Vagina (tissue), 2 donors: ENCODE results near the gene PRSS36. TPM values are rescaled to one million over a fixed set of nuclear protein-coding genes. Genes with fewer than 3 reads are reported as not detected.
"Not testable (repeated sequence)": the region's sequence is repeated elsewhere in the genome, so short reads cannot be mapped to it uniquely, and the experiment has no call there.

Source experiments
- DNase-seq, 2 donors: peaks; one replicate each; pipeline ENCODE4 v3.0.0-alpha.2; 2017; ENCODE audit errors: extremely low spot score in 2 of 2
- H3K27ac ChIP-seq: fragments of 200-600 bp; sonication (generic); one replicate; pipeline ENCODE4 v1.5.1; 2019
- H3K27me3 ChIP-seq: fragments of 200-600 bp; sonication (generic); one replicate; pipeline ENCODE4 v1.5.1; 2019
- H3K36me3 ChIP-seq, 2 donors: fragments of 200-600 bp; sonication (generic); one replicate each; pipeline ENCODE4 v1.5.1; 2017 to 2019
- H3K4me1 ChIP-seq: fragments of 200-600 bp; sonication (generic); one replicate; pipeline ENCODE4 v1.5.1; 2019
- H3K4me3 ChIP-seq, 2 donors: fragments of 200-600 bp; sonication (generic); 1 replicate in 1 of 2; 2 replicates in 1 of 2; pipeline ENCODE4 v1.5.1; 2016 to 2019
- H3K9me3 ChIP-seq: fragments of 200-600 bp; sonication (generic); one replicate; pipeline ENCODE4 v1.5.1; 2019
- CTCF ChIP-seq, 3 experiments: fragments of 450-650 bp in 2 of 3; fragments of 200-600 bp in 1 of 3; sonication (generic) in 1 of 3; IDR thresholded peaks; one replicate each; pipeline ENCODE4 v1.5.1; 2017 to 2019; ENCODE audit warnings: antibody characterized with exemption in 3 of 3, mild to moderate bottlenecking in 2 of 3, moderate library complexity in 2 of 3
- POLR2A ChIP-seq, 2 donors: fragments of 450-650 bp; IDR thresholded peaks; one replicate each; pipeline ENCODE4 v1.6.1; 2017; ENCODE audit warnings: antibody characterized with exemption in 2 of 2, mild to moderate bottlenecking in 2 of 2, moderate library complexity in 2 of 2
- POLR2AphosphoS5 ChIP-seq, 2 donors: sonication (generic); formaldehyde crosslinking; IDR thresholded peaks; one replicate each; pipeline ENCODE4 v1.9.0; 2017; ENCODE audit warnings: antibody characterized with exemption in 2 of 2, mild to moderate bottlenecking in 2 of 2, low read depth in 1 of 2; ENCODE audit not compliant: insufficient read depth in 1 of 2
- intact Hi-C: fragments of 100-400 bp; cut with DNase I; formaldehyde crosslinking; loops from one replicate; pipeline ENCODE4 v1.15.1; 2023
- total RNA-seq: library from RNA; depleted of rRNA; stranded (reverse); fragments of >200 nt; gene quantifications from one replicate; pipeline ENCODE4 v1.2.3, GENCODE V29; 2016

Gene PRSS36
- 1.2 TPM for total RNA-seq

GRCh38 chr16:31149894-31150890, at the start of gene PRSS36:
TSS of gene PRSS36 (minus strand) at chr16:31150066. CDS start at chr16:31150035, 31 bp downstream.
- no peaks in the 10 kb centered on the region for H3K36me3 ChIP-seq
- H3K27ac ChIP-seq, result no peak within 1 kb of the TSS
- H3K4me3 ChIP-seq, result no peak within 1 kb of the TSS
- TF ChIP-seq POLR2AphosphoS5 (IDR thresholded peaks at IDR 0.05; ENCODE audit: insufficient read depth in 1 of 2, low read depth in 1 of 2), result no peak
- no peak for TF ChIP-seq POLR2A (IDR thresholded peaks at IDR 0.05)
- peak in 1 of 2 donors; percentile 71 for DNase-seq
- no peaks in the 10 kb centered on the region for H3K9me3 ChIP-seq
- H3K27me3 ChIP-seq, result no peaks in the 10 kb centered on the region
- peaks cover 4% of the 10 kb centered on the region for H3K4me1 ChIP-seq
- intact Hi-C loops, result loop anchor here (10.0 kb wide), 1 partner anchor 65 kb away; the partner anchor contains the start of gene PRSS53

DNA sequence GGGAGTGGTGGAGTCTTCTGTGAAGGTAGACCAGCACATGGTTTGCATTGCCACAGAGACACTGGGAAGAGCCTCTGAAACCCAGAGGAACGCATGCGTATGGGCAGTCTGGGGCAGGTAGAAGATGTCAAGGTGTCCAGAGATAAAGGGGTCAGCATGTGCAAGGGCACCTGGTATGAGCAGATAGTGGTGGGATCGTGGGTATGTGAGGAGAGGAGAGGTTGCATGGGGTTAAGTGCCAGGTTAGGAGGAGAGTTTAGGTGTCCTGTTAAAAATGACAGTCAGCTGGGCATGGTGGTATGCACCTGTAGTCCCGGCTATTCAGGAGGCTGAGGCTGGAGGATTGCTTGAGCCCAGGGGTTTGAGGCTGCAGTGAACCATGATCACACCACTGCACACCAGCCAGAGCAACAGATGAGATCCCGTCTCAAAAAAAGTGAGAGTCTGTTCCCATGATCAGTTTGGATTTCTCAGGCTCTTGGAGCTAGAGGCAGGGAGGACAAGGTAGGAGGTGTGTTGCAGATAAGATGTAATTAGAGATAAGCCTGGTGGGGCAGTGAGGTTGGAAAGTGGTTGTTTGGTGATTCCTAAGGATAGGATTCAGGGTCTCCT, 49.7 kb upstream of the PRSS36 start:
- Histone ChIP-seq H3K27me3 (no peaks in the 10 kb centered on the region), H3K9me3 (no peaks in the 10 kb centered on the region), H3K36me3 (peaks cover 0 to 17% of the 10 kb centered on the region in 2 donors), H3K27ac (no peak overlapping the region), H3K4me3 (no peak overlapping the region), H3K4me1 (peaks cover 30% of the 10 kb centered on the region)
- TF ChIP-seq CTCF (IDR thresholded peaks at IDR 0.05) (no peak), POLR2A (IDR thresholded peaks at IDR 0.05) (no peak), POLR2AphosphoS5 (IDR thresholded peaks at IDR 0.05; ENCODE audit: insufficient read depth in 1 of 2, low read depth in 1 of 2) (no peak)
- no peak for DNase-seq
- intact Hi-C loops, result no loop called here

- Histone ChIP-seq H3K27ac (no peak overlapping the region), H3K4me1 (peaks cover 24% of the 10 kb centered on the region), H3K4me3 (no peak overlapping the region), H3K9me3 (no peaks in the 10 kb centered on the region), H3K27me3 (no peaks in the 10 kb centered on the region), H3K36me3 (peaks cover 0 to 29% of the 10 kb centered on the region in 2 donors)
- intact Hi-C loops, result no loop called here
- no peak for DNase-seq
- TF ChIP-seq CTCF (IDR thresholded peaks at IDR 0.05), result no peak
- no peak for TF ChIP-seq POLR2A (IDR thresholded peaks at IDR 0.05)
- TF ChIP-seq POLR2AphosphoS5 (IDR thresholded peaks at IDR 0.05; ENCODE audit: insufficient read depth in 1 of 2, low read depth in 1 of 2), result no peak
Observed at GRCh38 chr16:31198207-31198882, 48.5 kb upstream of the PRSS36 start.

DNA sequence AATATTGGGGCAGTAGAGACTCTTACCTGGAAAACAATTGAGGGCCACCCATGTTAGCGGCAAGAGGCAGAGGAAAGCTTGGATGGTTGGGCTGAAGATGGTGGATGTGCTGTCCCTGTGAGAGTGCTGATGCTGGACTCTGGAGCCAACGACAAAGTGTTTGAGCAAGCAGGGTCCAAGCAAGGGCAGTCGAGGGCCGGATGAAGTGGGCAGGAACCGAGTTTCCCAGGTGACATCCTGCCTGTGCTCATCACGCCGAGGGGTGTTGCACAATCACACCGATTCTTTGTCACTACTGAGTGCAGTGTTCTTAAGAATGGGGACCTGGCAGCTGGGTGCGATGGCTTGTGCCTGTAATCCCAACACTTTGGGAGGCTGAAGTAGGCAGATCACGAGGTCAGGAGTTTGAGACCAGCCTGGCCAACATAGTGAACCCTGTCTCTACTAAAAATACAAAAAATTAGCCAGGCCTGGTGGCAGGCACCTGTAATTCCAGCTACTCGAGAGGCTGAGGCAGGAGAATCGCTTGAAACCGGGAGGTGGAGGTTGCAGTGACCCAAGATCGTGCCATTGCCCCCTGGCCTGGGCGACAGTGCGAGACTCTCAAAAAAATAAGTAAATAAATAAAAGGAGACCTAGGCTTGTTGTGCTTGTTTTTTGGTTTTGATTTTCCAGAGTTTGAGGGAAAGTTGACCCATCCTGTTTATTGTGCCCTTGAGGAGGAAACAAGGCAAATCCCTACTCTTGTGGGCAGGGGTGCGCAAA, 46.6 kb upstream of the PRSS36 start:
- intact Hi-C loops, result no loop called here
- no peaks in the 10 kb centered on the region for H3K27me3 ChIP-seq
- H3K9me3 ChIP-seq, result no peaks in the 10 kb centered on the region
- H3K4me1 ChIP-seq, result peaks cover 12% of the 10 kb centered on the region
- H3K36me3 ChIP-seq, result peaks cover 0 to 46% of the 10 kb centered on the region in 2 donors
- H3K4me3 ChIP-seq, result no peak overlapping the region
- no peak overlapping the region for H3K27ac ChIP-seq
- TF ChIP-seq CTCF (IDR thresholded peaks at IDR 0.05) (no peak), POLR2AphosphoS5 (IDR thresholded peaks at IDR 0.05; ENCODE audit: insufficient read depth in 1 of 2, low read depth in 1 of 2) (no peak), POLR2A (IDR thresholded peaks at IDR 0.05) (no peak)
- DNase-seq, result no peak

DNA sequence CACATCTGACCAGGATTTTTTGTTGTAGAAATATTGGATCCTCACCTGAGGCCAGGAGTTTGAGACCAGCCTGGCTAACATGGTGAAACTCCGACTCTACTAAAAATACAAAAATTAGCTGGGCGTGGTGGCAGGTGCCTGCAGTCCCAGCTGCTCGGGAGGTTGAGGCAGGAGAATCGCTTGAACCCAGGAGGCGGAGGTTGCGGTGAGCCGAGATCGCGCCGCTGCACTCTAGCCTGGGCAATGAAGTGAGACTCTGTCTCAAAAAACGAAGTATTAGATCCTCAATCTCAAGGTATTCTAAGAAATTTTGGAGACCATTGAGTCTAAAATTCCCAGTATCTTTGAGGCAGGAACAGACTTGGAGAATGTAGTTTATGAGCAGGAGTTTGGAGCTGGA, 46.0 kb upstream of the PRSS36 start:
- H3K27me3 ChIP-seq, H3K27ac ChIP-seq, H3K4me1 ChIP-seq, DNase-seq, H3K9me3 ChIP-seq, H3K4me3 ChIP-seq, intact Hi-C loops: not testable (repeated sequence)
- peaks cover 0 to 53% of the 10 kb centered on the region in 2 donors for H3K36me3 ChIP-seq
